ENCODE results near the gene ST6GALNAC5. TPM values are rescaled to one million over a fixed set of nuclear protein-coding genes. Genes with fewer than 3 reads are reported as not detected.
"Not testable (repeated sequence)": the region's sequence is repeated elsewhere in the genome, so short reads cannot be mapped to it uniquely, and the experiment has no call there.

The ST6GALNAC5 gene
- total RNA-seq, 2 donors from 2014 or later: not detected

- ATAC-seq (replicated peaks in 1 of 2) (no peak), DNase-seq (no peak)
- Mint-ChIP-seq H3K9me3 (peaks cover 2 to 3% of the 10 kb centered on the region in 2 donors), H3K27me3 (ENCODE audit: low read depth) (peaks cover 52% of the 10 kb centered on the region), H3K4me3 (no peak overlapping the region), H3K27ac (no peak overlapping the region), H3K4me1 (ENCODE audit: low read depth) (no peaks in the 10 kb centered on the region), H3K36me3 (ENCODE audit: insufficient read depth in 2 of 2) (no peaks in the 10 kb centered on the region)
Measured at GRCh38 chr1:76871355-76871974, 4.2 kb downstream of the ST6GALNAC5 start.

GRCh38 chr1:76872944-76873343, 5.7 kb downstream of the ST6GALNAC5 start:
- Mint-ChIP-seq H3K27me3 (ENCODE audit: low read depth) (peaks cover 39% of the 10 kb centered on the region), H3K27ac (no peak overlapping the region), H3K4me1 (ENCODE audit: low read depth) (no peaks in the 10 kb centered on the region), H3K36me3 (ENCODE audit: insufficient read depth in 2 of 2) (no peaks in the 10 kb centered on the region), H3K9me3 (peaks cover 2 to 3% of the 10 kb centered on the region in 2 donors), H3K4me3 (no peak overlapping the region)
- no peak for DNase-seq
- ATAC-seq (replicated peaks in 1 of 2): no peak

GRCh38 chr1:76876655-76877395, 9.5 kb downstream of the ST6GALNAC5 start:
- H3K27me3 Mint-ChIP-seq (ENCODE audit: low read depth): peaks cover 15% of the 10 kb centered on the region
- H3K4me1 Mint-ChIP-seq (ENCODE audit: low read depth): no peaks in the 10 kb centered on the region
- DNase-seq (no peak), ATAC-seq (replicated peaks in 1 of 2) (no peak)
- no peak overlapping the region for H3K27ac Mint-ChIP-seq
- peaks cover 2 to 3% of the 10 kb centered on the region in 2 donors for H3K9me3 Mint-ChIP-seq
- no peaks in the 10 kb centered on the region for H3K36me3 Mint-ChIP-seq (ENCODE audit: insufficient read depth in 2 of 2)
- no peak overlapping the region for H3K4me3 Mint-ChIP-seq

GRCh38 chr1:76879014-76879413, 11.7 kb downstream of the ST6GALNAC5 start:
- not testable (repeated sequence) for DNase-seq; ATAC-seq (replicated peaks in 1 of 2); H3K4me1 Mint-ChIP-seq (ENCODE audit: low read depth); H3K27ac Mint-ChIP-seq; H3K9me3 Mint-ChIP-seq; H3K36me3 Mint-ChIP-seq (ENCODE audit: insufficient read depth in 2 of 2); H3K27me3 Mint-ChIP-seq (ENCODE audit: low read depth); H3K4me3 Mint-ChIP-seq

- Mint-ChIP-seq H3K4me3 (no peak overlapping the region), H3K4me1 (ENCODE audit: low read depth) (no peaks in the 10 kb centered on the region), H3K27ac (no peak overlapping the region), H3K36me3 (ENCODE audit: insufficient read depth in 2 of 2) (no peaks in the 10 kb centered on the region), H3K27me3 (ENCODE audit: low read depth) (peaks cover 6% of the 10 kb centered on the region), H3K9me3 (no peaks in the 10 kb centered on the region)
- no peak for ATAC-seq (replicated peaks in 1 of 2)
- DNase-seq: no peak
Measured at GRCh38 chr1:76881762-76882161, 14.5 kb downstream of the ST6GALNAC5 start.

- no peak for DNase-seq
- no peak overlapping the region for H3K4me3 Mint-ChIP-seq
- no peaks in the 10 kb centered on the region for H3K27me3 Mint-ChIP-seq (ENCODE audit: low read depth)
- no peaks in the 10 kb centered on the region for H3K9me3 Mint-ChIP-seq
- H3K4me1 Mint-ChIP-seq (ENCODE audit: low read depth): no peaks in the 10 kb centered on the region
- no peaks in the 10 kb centered on the region for H3K36me3 Mint-ChIP-seq (ENCODE audit: insufficient read depth in 2 of 2)
- H3K27ac Mint-ChIP-seq: no peak overlapping the region
- no peak for ATAC-seq (replicated peaks in 1 of 2)
Measured at GRCh38 chr1:76891931-76892622, 24.8 kb downstream of the ST6GALNAC5 start.

GRCh38 chr1:76892675-76893074, 25.4 kb downstream of the ST6GALNAC5 start:
- Mint-ChIP-seq H3K9me3 (no peaks in the 10 kb centered on the region), H3K27ac (no peak overlapping the region), H3K4me3 (no peak overlapping the region), H3K36me3 (ENCODE audit: insufficient read depth in 2 of 2) (no peaks in the 10 kb centered on the region), H3K4me1 (ENCODE audit: low read depth) (no peaks in the 10 kb centered on the region), H3K27me3 (ENCODE audit: low read depth) (no peaks in the 10 kb centered on the region)
- DNase-seq (no peak), ATAC-seq (replicated peaks in 1 of 2) (no peak)

GRCh38 chr1:76901158-76901767, 34.0 kb downstream of the ST6GALNAC5 start:
- no peaks in the 10 kb centered on the region for H3K4me1 Mint-ChIP-seq (ENCODE audit: low read depth)
- peak; percentile 62 to 67 for ATAC-seq (replicated peaks in 1 of 2)

GRCh38 chr1:76905876-76906595, 38.8 kb downstream of the ST6GALNAC5 start:
- no peaks in the 10 kb centered on the region for H3K27me3 Mint-ChIP-seq (ENCODE audit: low read depth)
- H3K4me1 Mint-ChIP-seq (ENCODE audit: low read depth): no peaks in the 10 kb centered on the region
- H3K9me3 Mint-ChIP-seq: no peaks in the 10 kb centered on the region
- DNase-seq: no peak
- no peaks in the 10 kb centered on the region for H3K36me3 Mint-ChIP-seq (ENCODE audit: insufficient read depth in 2 of 2)
- no peak overlapping the region for H3K4me3 Mint-ChIP-seq
- ATAC-seq (replicated peaks in 1 of 2): no peak
- H3K27ac Mint-ChIP-seq: no peak overlapping the region

More at GRCh38 chr1:76901158-76901767, 34.0 kb downstream of the ST6GALNAC5 start:
- Mint-ChIP-seq H3K4me3 (no peak overlapping the region), H3K27ac (no peak overlapping the region), H3K27me3 (ENCODE audit: low read depth) (no peaks in the 10 kb centered on the region), H3K36me3 (ENCODE audit: insufficient read depth in 2 of 2) (no peaks in the 10 kb centered on the region), H3K9me3 (no peaks in the 10 kb centered on the region)
- DNase-seq: peak; percentile 38 to 46

- H3K27me3 Mint-ChIP-seq (ENCODE audit: low read depth): no peaks in the 10 kb centered on the region
- no peak overlapping the region for H3K4me3 Mint-ChIP-seq
- no peak for ATAC-seq (replicated peaks in 1 of 2)
- H3K9me3 Mint-ChIP-seq: no peaks in the 10 kb centered on the region
- no peak for DNase-seq
- H3K36me3 Mint-ChIP-seq (ENCODE audit: insufficient read depth in 2 of 2): no peaks in the 10 kb centered on the region
- no peaks in the 10 kb centered on the region for H3K4me1 Mint-ChIP-seq (ENCODE audit: low read depth)
- H3K27ac Mint-ChIP-seq: no peak overlapping the region
Measured at GRCh38 chr1:76909311-76909710, 42.0 kb downstream of the ST6GALNAC5 start.

GRCh38 chr1:76919085-76919484, 51.8 kb downstream of the ST6GALNAC5 start:
- Mint-ChIP-seq H3K27me3 (ENCODE audit: low read depth) (peaks cover 18% of the 10 kb centered on the region), H3K4me3 (no peak overlapping the region), H3K27ac (no peak overlapping the region), H3K9me3 (no peaks in the 10 kb centered on the region), H3K4me1 (ENCODE audit: low read depth) (no peaks in the 10 kb centered on the region), H3K36me3 (ENCODE audit: insufficient read depth in 2 of 2) (no peaks in the 10 kb centered on the region)
- no peak for DNase-seq
- no peak for ATAC-seq (replicated peaks in 1 of 2)

- DNase-seq (no peak), ATAC-seq (replicated peaks in 1 of 2) (no peak)
- Mint-ChIP-seq H3K9me3 (no peaks in the 10 kb centered on the region), H3K4me3 (no peak overlapping the region), H3K36me3 (ENCODE audit: insufficient read depth in 2 of 2) (no peaks in the 10 kb centered on the region), H3K27me3 (ENCODE audit: low read depth) (peaks cover 18% of the 10 kb centered on the region), H3K4me1 (ENCODE audit: low read depth) (no peaks in the 10 kb centered on the region), H3K27ac (no peak overlapping the region)
Measured at GRCh38 chr1:76921590-76921989, 54.3 kb downstream of the ST6GALNAC5 start.

Measured in activated T-cell treated with anti-CD3 and anti-CD28 coated beads, Interleukin-2, amount 50 U/mL, for 72 hours (primary cell).